HCT116 (cell line): Measurements from ENCODE around the gene RRBP1.

Experiments
- CTCF ChIP-seq, 3 experiments: fragments of 200-600 bp in 1 of 3; sonication (generic) in 1 of 3; IDR thresholded peaks in 2 of 3; conservative IDR thresholded peaks in 1 of 3; 2 replicates each; pipeline ENCODE4 v1.5.1; 2012 to 2017; ENCODE audit warnings: low read depth in 2 of 3, low read length in 2 of 3, antibody characterized with exemption in 1 of 3, borderline replicate concordance in 1 of 3, control low read depth in 1 of 3, mild to moderate bottlenecking in 1 of 3, mixed read lengths in 1 of 3, mixed run types in 1 of 3, moderate library complexity in 1 of 3; ENCODE audit not compliant: insufficient read depth in 1 of 3
- POLR2AphosphoS5 ChIP-seq: IDR thresholded peaks from 2 replicates; pipeline ENCODE4 v1.6.1; 2011; ENCODE audit warnings: mild to moderate bottlenecking, low read depth, low read length, moderate library complexity
- REST ChIP-seq: IDR thresholded peaks from 2 replicates; pipeline ENCODE4 v1.6.1; 2012; ENCODE audit warnings: low read depth
- ZBTB33 ChIP-seq: IDR thresholded peaks from 2 replicates; pipeline ENCODE4 v1.6.1; 2011; ENCODE audit warnings: mild to moderate bottlenecking, low read length, moderate library complexity; ENCODE audit not compliant: insufficient replicate concordance; ENCODE audit errors: extremely low read depth
- ZNF274 ChIP-seq: fragments of 200-500 bp; sonication (Bioruptor generic); IDR thresholded peaks from 2 replicates; pipeline ENCODE4 v1.6.1; 2014; ENCODE audit warnings: mild to moderate bottlenecking, low read depth, low read length, inconsistent platforms

GRCh38 chr20:17640875-17641378 lies 41.1 kb downstream of the RRBP1 start:
- no peak for TF ChIP-seq CTCF (IDR thresholded peaks at IDR 0.05 in 2 of 3, conservative IDR thresholded peaks at IDR 0.05 in 1 of 3; ENCODE audit: borderline replicate concordance in 1 of 3, insufficient read depth in 1 of 3, low read depth in 2 of 3, low read length in 2 of 3)
- no peak for TF ChIP-seq REST
- no peak for TF ChIP-seq POLR2AphosphoS5
- no peak for TF ChIP-seq ZBTB33
- no peak for TF ChIP-seq ZNF274
